Measurements from ENCODE around the gene SMLR1. TPM values are rescaled to one million over a fixed set of nuclear protein-coding genes. Genes with fewer than 3 reads are reported as not detected.

The SMLR1 gene
- total RNA-seq, 4 donors from 2014 or later = not detected

- Histone ChIP-seq H3K27ac (no peak overlapping the region), H3K27me3 (no peaks in the 10 kb centered on the region), H3K9me3 (no peaks in the 10 kb centered on the region), H3K36me3 (no peaks in the 10 kb centered on the region), H3K4me1 (peaks cover 0 to 5% (median 0%) of the 10 kb centered on the region in 4 donors), H3K4me3 (no peak overlapping the region)
- TF ChIP-seq CTCF (IDR thresholded peaks at IDR 0.05) (no peak), POLR2A (IDR thresholded peaks at IDR 0.05) (no peak), EP300 (IDR thresholded peaks at IDR 0.05; ENCODE audit: low read depth) (no peak), POLR2AphosphoS5 (IDR thresholded peaks at IDR 0.05) (no peak)
- 62 to 74% methylated on average over 5 to 7 of the region's 7 CpGs for WGBS, 2 donors (ENCODE audit: low coverage in 1 of 2)
- intact Hi-C loops (cut with DNase I; ENCODE audit: low total_unique reads) (no loop called here), in situ Hi-C loops (cut with MboI; ENCODE audit: low pct_ligation_motif_present in 1 of 4, low pct_unique_long_range_greater_than_20kb in 1 of 4, low sequenced_read_pairs in 3 of 4) (loop anchor here in 2 of 4 donors (25.0 kb wide), 1 partner anchor 541 kb away; no protein-coding TSS in a partner anchor)
- DNase-seq = no peak
These were observed 25.8 kb downstream of the SMLR1 start for GRCh38 chr6:130852844-130853554.

- H3K4me3 ChIP-seq = no peak overlapping the region
- WGBS, 2 donors (ENCODE audit: low coverage in 1 of 2) = 73 to 90% methylated on average over 3 to 5 of the region's 5 CpGs
- no peak for DNase-seq
- H3K27ac ChIP-seq = no peak overlapping the region
- TF ChIP-seq POLR2AphosphoS5 (IDR thresholded peaks at IDR 0.05) = no peak
- no peak for TF ChIP-seq POLR2A (IDR thresholded peaks at IDR 0.05)
- TF ChIP-seq EP300 (IDR thresholded peaks at IDR 0.05; ENCODE audit: low read depth) = no peak
- TF ChIP-seq CTCF (IDR thresholded peaks at IDR 0.05) = no peak
- H3K9me3 ChIP-seq = no peaks in the 10 kb centered on the region
- no peaks in the 10 kb centered on the region for H3K36me3 ChIP-seq
- peaks cover 0 to 5% (median 0%) of the 10 kb centered on the region in 4 donors for H3K4me1 ChIP-seq
- in situ Hi-C loops (cut with MboI; ENCODE audit: low pct_ligation_motif_present in 1 of 4, low pct_unique_long_range_greater_than_20kb in 1 of 4, low sequenced_read_pairs in 3 of 4) (loop anchor here in 2 of 4 donors (25.0 kb wide), 1 partner anchor 541 kb away; no protein-coding TSS in a partner anchor), intact Hi-C loops (cut with DNase I; ENCODE audit: low total_unique reads) (no loop called here)
- H3K27me3 ChIP-seq = no peaks in the 10 kb centered on the region
These were observed 26.5 kb downstream of the SMLR1 start for GRCh38 chr6:130853555-130854183.

- TF ChIP-seq EP300 (IDR thresholded peaks at IDR 0.05; ENCODE audit: low read depth) (no peak), POLR2AphosphoS5 (IDR thresholded peaks at IDR 0.05) (no peak), POLR2A (IDR thresholded peaks at IDR 0.05) (no peak), CTCF (IDR thresholded peaks at IDR 0.05) (no peak)
- in situ Hi-C loops (cut with MboI; ENCODE audit: low pct_ligation_motif_present in 1 of 4, low pct_unique_long_range_greater_than_20kb in 1 of 4, low sequenced_read_pairs in 3 of 4) (loop anchor here in 2 of 4 donors (25.0 kb wide), 1 partner anchor 546 kb away; no protein-coding TSS in a partner anchor), intact Hi-C loops (cut with DNase I; ENCODE audit: low total_unique reads) (no loop called here)
- Histone ChIP-seq H3K27ac (no peak overlapping the region), H3K4me3 (no peak overlapping the region), H3K9me3 (no peaks in the 10 kb centered on the region), H3K27me3 (no peaks in the 10 kb centered on the region), H3K4me1 (peaks cover 0 to 8% (median 2%) of the 10 kb centered on the region in 4 donors), H3K36me3 (no peaks in the 10 kb centered on the region)
- 89 to 100% methylated on average over 2 to 4 of the region's 4 CpGs for WGBS, 2 donors (ENCODE audit: low coverage in 1 of 2)
- no peak for DNase-seq
These were observed 30.8 kb downstream of the SMLR1 start for GRCh38 chr6:130858054-130858453.

GRCh38 chr6:130858498-130859160, 31.4 kb downstream of the SMLR1 start:
- WGBS, 2 donors (ENCODE audit: low coverage in 1 of 2) = 0 to 56% methylated on average over 1 to 2 of the region's 2 CpGs
- no peak for DNase-seq
- no peak overlapping the region for H3K4me3 ChIP-seq
- no peak for TF ChIP-seq POLR2AphosphoS5 (IDR thresholded peaks at IDR 0.05)
- no peak for TF ChIP-seq CTCF (IDR thresholded peaks at IDR 0.05)
- TF ChIP-seq POLR2A (IDR thresholded peaks at IDR 0.05) = no peak
- no peak for TF ChIP-seq EP300 (IDR thresholded peaks at IDR 0.05; ENCODE audit: low read depth)
- in situ Hi-C loops (cut with MboI; ENCODE audit: low pct_ligation_motif_present in 1 of 4, low pct_unique_long_range_greater_than_20kb in 1 of 4, low sequenced_read_pairs in 3 of 4) = loop anchor here in 2 of 4 donors (25.0 kb wide), 1 partner anchor 546 kb away; no protein-coding TSS in a partner anchor
- peak overlapping the region in 1 of 4 donors; percentile 50 for H3K27ac ChIP-seq
- no peaks in the 10 kb centered on the region for H3K9me3 ChIP-seq
- no peaks in the 10 kb centered on the region for H3K27me3 ChIP-seq
- peaks cover 0 to 8% (median 2%) of the 10 kb centered on the region in 4 donors for H3K4me1 ChIP-seq
- intact Hi-C loops (cut with DNase I; ENCODE audit: low total_unique reads) = no loop called here
- no peaks in the 10 kb centered on the region for H3K36me3 ChIP-seq

Data from transverse colon (tissue), 4 donors.